Measurements from ENCODE around the gene DNM3. TPM values are rescaled to one million over a fixed set of nuclear protein-coding genes. Genes with fewer than 3 reads are reported as not detected.

Gene DNM3
- polyA plus RNA-seq, 1 of the 3 experiments (the other 2 are of a cell fraction) = 0.43 TPM

GRCh38 chr1:172252321-172252720 is 411.0 kb downstream of the DNM3 start:
- H3K4me1 ChIP-seq (ENCODE audit: control insufficient read depth in 1 of 2, insufficient read depth in 2 of 2, low read depth in 1 of 2, low read length in 1 of 2) = peaks cover 8 to 21% of the 10 kb centered on the region in 2 experiments; a peak in 3 of 4 replicates
- DNase-seq = no peak
- no peak overlapping the region for H3K9ac ChIP-seq
- H4K20me1 ChIP-seq (ENCODE audit: insufficient read depth) = no peaks in the 10 kb centered on the region
- H3K9me3 ChIP-seq = no peaks in the 10 kb centered on the region
- peaks cover 18% of the 10 kb centered on the region for H3K79me2 ChIP-seq (ENCODE audit: insufficient read depth)
- ChIA-PET POLR2A (no interaction called here), CTCF (interaction anchor here (1.0 kb wide), 1 partner anchor 13 kb away, joined by 3 read pairs; no protein-coding TSS in a partner anchor)
- peak overlapping the region in 1 of 2 experiments; percentile 56; a peak in 2 of 4 replicates for H3K27ac ChIP-seq (ENCODE audit: low read depth in 2 of 2, low read length in 1 of 2)
- H3F3A ChIP-seq (replicated peaks; ENCODE audit: insufficient read depth) = peaks cover 20% of the 10 kb centered on the region
- WGBS (ENCODE audit: low lambda C conversion rate) = 63% methylated on average over 4 of the region's 4 CpGs
- TF ChIP-seq CTCF (IDR thresholded peaks at IDR 0.05) = no peak
- TF ChIP-seq POLR2AphosphoS5 (IDR thresholded peaks at IDR 0.05; ENCODE audit: low read depth, low read length) = no peak
- no peak for TF ChIP-seq ELF1 (IDR thresholded peaks at IDR 0.05)
- TF ChIP-seq SIN3A (IDR thresholded peaks at IDR 0.05; ENCODE audit: borderline replicate concordance, low read depth, low read length) = no peak
- no peak for TF ChIP-seq MAX (IDR thresholded peaks at IDR 0.05; ENCODE audit: low read depth)
- no peak for TF ChIP-seq FOXM1 (IDR thresholded peaks at IDR 0.05; ENCODE audit: low read depth)
- no peak for TF ChIP-seq EZH2phosphoT487 (IDR thresholded peaks at IDR 0.05; ENCODE audit: borderline replicate concordance, low read depth)
- no peak for TF ChIP-seq EP300 (IDR thresholded peaks at IDR 0.05; ENCODE audit: borderline replicate concordance in 1 of 2, low read depth in 1 of 2, low read length in 1 of 2)
- no peak for TF ChIP-seq RXRA (IDR thresholded peaks at IDR 0.05; ENCODE audit: borderline replicate concordance, low read depth)
- TF ChIP-seq FOXJ3 (CRISPR knock-in tag; IDR thresholded peaks at IDR 0.05) = no peak
- TF ChIP-seq TAF1 (IDR thresholded peaks at IDR 0.05; ENCODE audit: borderline replicate concordance, low read depth, low read length) = no peak
- TF ChIP-seq JUND (IDR thresholded peaks at IDR 0.05) = no peak
- TF ChIP-seq MEF2A (IDR thresholded peaks at IDR 0.05; ENCODE audit: borderline replicate concordance, low read depth) = no peak
- no peak for TF ChIP-seq NRF1 (IDR thresholded peaks at IDR 0.05; ENCODE audit: low read depth, low read length)
- TF ChIP-seq GABPA (IDR thresholded peaks at IDR 0.05; ENCODE audit: low read depth) = no peak
- no peak for TF ChIP-seq SMC3 (IDR thresholded peaks at IDR 0.05; ENCODE audit: low read depth, low read length)
- TF ChIP-seq MXI1 (IDR thresholded peaks at IDR 0.05; ENCODE audit: low read depth, low read length) = no peak
- TF ChIP-seq CHD2 (IDR thresholded peaks at IDR 0.05; ENCODE audit: low read length, partially characterized antibody) = no peak
- no peak overlapping the region for H3K4me2 ChIP-seq
- H3K9me2 ChIP-seq = no peaks in the 10 kb centered on the region
- H3K27me3 ChIP-seq (ENCODE audit: insufficient read depth) = no peaks in the 10 kb centered on the region
- H3K36me3 ChIP-seq (replicated peaks in 1 of 2; ENCODE audit: control insufficient read depth in 1 of 2, insufficient read depth in 2 of 2, low read length in 1 of 2) = no peaks in the 10 kb centered on the region
- no peak overlapping the region for H3K4me3 ChIP-seq (ENCODE audit: low read depth in 2 of 2, low read length in 1 of 2)
- H2AFZ ChIP-seq (ENCODE audit: low read depth) = no peak overlapping the region

GRCh38 chr1:172252958-172253357 is 411.7 kb downstream of the DNM3 start:
- WGBS (ENCODE audit: low lambda C conversion rate) = 79% methylated on average over 2 of the region's 2 CpGs
- Histone ChIP-seq H3K9me3 (no peaks in the 10 kb centered on the region), H3K27me3 (ENCODE audit: insufficient read depth) (no peaks in the 10 kb centered on the region), H3K9ac (no peak overlapping the region), H2AFZ (ENCODE audit: low read depth) (no peak overlapping the region), H3K4me2 (no peak overlapping the region), H4K20me1 (ENCODE audit: insufficient read depth) (no peaks in the 10 kb centered on the region), H3F3A (replicated peaks; ENCODE audit: insufficient read depth) (peaks cover 20% of the 10 kb centered on the region), H3K27ac (ENCODE audit: low read depth in 2 of 2, low read length in 1 of 2) (peak overlapping the region in 1 of 2 experiments; percentile 56; a peak in 1 of 4 replicates), H3K36me3 (replicated peaks in 1 of 2; ENCODE audit: control insufficient read depth in 1 of 2, insufficient read depth in 2 of 2, low read length in 1 of 2) (peaks cover 0 to under 1% of the 10 kb centered on the region in 2 experiments), H3K79me2 (ENCODE audit: insufficient read depth) (peaks cover 25% of the 10 kb centered on the region), H3K9me2 (no peaks in the 10 kb centered on the region), H3K4me3 (ENCODE audit: low read depth in 2 of 2, low read length in 1 of 2) (no peak overlapping the region), H3K4me1 (ENCODE audit: control insufficient read depth in 1 of 2, insufficient read depth in 2 of 2, low read depth in 1 of 2, low read length in 1 of 2) (peaks cover 8 to 21% of the 10 kb centered on the region in 2 experiments; a peak in 3 of 4 replicates)
- ChIA-PET CTCF (interaction anchor here (1.0 kb wide), 1 partner anchor 13 kb away, joined by 3 read pairs; no protein-coding TSS in a partner anchor), POLR2A (no interaction called here)
- TF ChIP-seq EP300 (IDR thresholded peaks at IDR 0.05; ENCODE audit: borderline replicate concordance in 1 of 2, low read depth in 1 of 2, low read length in 1 of 2) = peak in 1 of 2 experiments; percentile 16; a peak in 1 of 4 replicates
- TF ChIP-seq CTCF (IDR thresholded peaks at IDR 0.05) = no peak
- TF ChIP-seq ZBTB33 (IDR thresholded peaks at IDR 0.05; ENCODE audit: borderline replicate concordance, low read depth) = no peak
- TF ChIP-seq PBX3 (IDR thresholded peaks at IDR 0.05) = no peak; the same call in 1 of the 2 replicates
- peak; percentile 74 for TF ChIP-seq TCF12 (IDR thresholded peaks at IDR 0.05)
- DNase-seq = no peak
